WTC11 (cell line): ENCODE results near the gene BHLHE23. TPM values are rescaled to one million over a fixed set of nuclear protein-coding genes. Genes with fewer than 3 reads are reported as not detected.

Experiments used
- ATAC-seq: fragments of 200-7000 bp; cut with Tn5 transposase; 2 replicates; pipeline ENCODE4 v1.10.0; 2021; ENCODE audit warnings: mild to moderate bottlenecking, moderate library complexity
- CTCF ChIA-PET: fragments of 300-600 bp; sonication (Branson Sonifier 250); formaldehyde crosslinking; loops from one replicate; lab custom pipeline; 2021; ENCODE audit warnings: antibody characterized with exemption; lab: Charles Lee
- POLR2A ChIA-PET: fragments of 350-600 bp; sonication (Branson Sonifier 250); formaldehyde crosslinking; loops from one replicate; lab custom pipeline; 2021; ENCODE audit warnings: antibody characterized with exemption; lab: Charles Lee
- DNase-seq: peaks from one replicate; pipeline ENCODE4 v3.0.0; 2021; ENCODE audit warnings: low spot score
- H3K27ac Mint-ChIP-seq: 2 replicates; pipeline ENCODE4 v1.8.0; 2021; ENCODE audit warnings: mixed read lengths
- H3K27me3 Mint-ChIP-seq: 2 replicates; pipeline ENCODE4 v1.8.0; 2021; ENCODE audit warnings: low read depth, mild to moderate bottlenecking, moderate library complexity, mixed read lengths
- H3K36me3 Mint-ChIP-seq: 2 replicates; pipeline ENCODE4 v1.8.0; 2021; ENCODE audit warnings: mixed read lengths
- H3K4me1 Mint-ChIP-seq: 2 replicates; pipeline ENCODE4 v1.8.0; 2022; ENCODE audit warnings: mixed read lengths
- H3K4me3 Mint-ChIP-seq: 2 replicates; pipeline ENCODE4 v1.8.0; 2021; ENCODE audit warnings: mild to moderate bottlenecking, moderate library complexity, mixed read lengths
- H3K9me3 Mint-ChIP-seq: 2 replicates; pipeline ENCODE4 v1.8.0; 2021; ENCODE audit warnings: mixed read lengths
- ATF3 ChIP-seq: sonication (generic); formaldehyde crosslinking; conservative IDR thresholded peaks from 2 replicates; pipeline ENCODE4 v1.8.1; 2022; ENCODE audit warnings: mild to moderate bottlenecking, missing genetic modification reagents
- CREB1 ChIP-seq: sonication (generic); formaldehyde crosslinking; IDR thresholded peaks from 2 replicates; pipeline ENCODE4 v1.8.0; 2023; ENCODE audit warnings: mild to moderate bottlenecking, missing genetic modification reagents
- ERG ChIP-seq: fragments of 250-450 bp; sonication (Bioruptor Pico); IDR thresholded peaks from 2 replicates; pipeline ENCODE4 v1.8.0; 2021; ENCODE audit warnings: mild to moderate bottlenecking
- GRHL2 ChIP-seq: fragments of 250-450 bp; sonication (Bioruptor Pico); IDR thresholded peaks from 2 replicates; pipeline ENCODE4 v1.8.0; 2022; ENCODE audit warnings: mild to moderate bottlenecking, moderate library complexity; ENCODE audit not compliant: insufficient replicate concordance, severe bottlenecking
- HMGA2 ChIP-seq: fragments of 250-450 bp; sonication (Bioruptor Pico); IDR thresholded peaks from 2 replicates; pipeline ENCODE4 v1.4.0; 2021; ENCODE audit warnings: mild to moderate bottlenecking, moderate library complexity
- IRF2 ChIP-seq: sonication (generic); formaldehyde crosslinking; IDR thresholded peaks from 2 replicates; pipeline ENCODE4 v1.8.0; 2022; ENCODE audit warnings: low read depth, missing genetic modification reagents, borderline replicate concordance
- NFE2L1 ChIP-seq: sonication (generic); formaldehyde crosslinking; IDR thresholded peaks from 2 replicates; pipeline ENCODE4 v1.8.1; 2023; ENCODE audit warnings: missing genetic modification reagents
- NR3C1 ChIP-seq: sonication (generic); formaldehyde crosslinking; conservative IDR thresholded peaks from 2 replicates; pipeline ENCODE4 v1.8.1; 2023; ENCODE audit warnings: low read depth, mild to moderate bottlenecking, missing genetic modification reagents
- USF1 ChIP-seq: sonication (generic); formaldehyde crosslinking; IDR thresholded peaks from 2 replicates; pipeline ENCODE4 v1.8.0; 2022; ENCODE audit warnings: mild to moderate bottlenecking, missing genetic modification reagents
- ZBTB43 ChIP-seq: sonication (generic); formaldehyde crosslinking; IDR thresholded peaks from 2 replicates; pipeline ENCODE4 v1.8.1; 2023; ENCODE audit warnings: mild to moderate bottlenecking, missing genetic modification reagents
- ZNF317 ChIP-seq: sonication (generic); formaldehyde crosslinking; IDR thresholded peaks from 2 replicates; pipeline ENCODE4 v1.8.1; 2023; ENCODE audit warnings: low read depth, mild to moderate bottlenecking, moderate library complexity, missing genetic modification reagents, borderline replicate concordance
- ZNF416 ChIP-seq: fragments of 250-450 bp; sonication (Bioruptor Pico); IDR thresholded peaks from 2 replicates; pipeline ENCODE4 v1.9.0; 2021; ENCODE audit warnings: mild to moderate bottlenecking, inconsistent platforms
- ZNF512 ChIP-seq: sonication (generic); formaldehyde crosslinking; IDR thresholded peaks from 2 replicates; pipeline ENCODE4 v1.8.1; 2022; ENCODE audit warnings: missing genetic modification reagents, borderline replicate concordance
- ZSCAN18 ChIP-seq: fragments of 250-450 bp; sonication (Bioruptor Pico); IDR thresholded peaks from 2 replicates; pipeline ENCODE4 v2.1.2; 2022; ENCODE audit warnings: mild to moderate bottlenecking, moderate library complexity
- total RNA-seq: library from RNA; stranded (reverse); gene quantifications from 3 replicates; pipeline ENCODE4 v1.2.3, GENCODE V29; 2021

BHLHE23 gene
- total RNA-seq, 1 experiment from 2014 or later, result 1.3 TPM

GRCh38 chr20:63023936-63024571, 17.3 kb upstream of the BHLHE23 start:
- H3K4me1 Mint-ChIP-seq, result peaks cover 7% of the 10 kb centered on the region
- peaks cover 7% of the 10 kb centered on the region for H3K36me3 Mint-ChIP-seq
- POLR2A ChIA-PET, result no interaction called here

GRCh38 chr20:63023071-63023935, 16.5 kb upstream of the BHLHE23 start:
- CTCF ChIA-PET, result interaction anchor here (0.6 to 2.1 kb wide), 5 partner anchors 9 to 53 kb away, joined by 3 to 11 read pairs (median 3); no protein-coding TSS in a partner anchor
- H3K36me3 Mint-ChIP-seq, result peaks cover 7% of the 10 kb centered on the region
- POLR2A ChIA-PET, result no interaction called here
- peaks cover 10% of the 10 kb centered on the region for H3K9me3 Mint-ChIP-seq
- H3K4me3 Mint-ChIP-seq, result no peak overlapping the region
- peak; percentile 14 for DNase-seq
- TF ChIP-seq HMGA2, result no peak
- TF ChIP-seq GRHL2 (CRISPR knock-in tag), result no peak
- no peak for TF ChIP-seq NFE2L1 (CRISPR knock-in tag)
- peaks cover 3% of the 10 kb centered on the region for H3K27me3 Mint-ChIP-seq
- H3K4me1 Mint-ChIP-seq, result peaks cover 7% of the 10 kb centered on the region
- ATAC-seq, result no peak
- H3K27ac Mint-ChIP-seq, result no peak overlapping the region

More at GRCh38 chr20:63023936-63024571, 17.3 kb upstream of the BHLHE23 start:
- no peak overlapping the region for H3K4me3 Mint-ChIP-seq
- peak; percentile 3 for DNase-seq
- peaks cover 3% of the 10 kb centered on the region; the same call in 1 of the 2 replicates for H3K27me3 Mint-ChIP-seq
- TF ChIP-seq ERG (no peak), ZSCAN18 (CRISPR knock-in tag) (no peak), ATF3 (no peak), USF1 (CRISPR knock-in tag) (no peak), NR3C1 (CRISPR knock-in tag) (no peak), ZNF317 (no peak), CREB1 (CRISPR knock-in tag) (no peak), ZNF512 (CRISPR knock-in tag) (no peak)
- no peak overlapping the region for H3K27ac Mint-ChIP-seq
- CTCF ChIA-PET, result interaction anchor here (0.9 to 3.2 kb wide), 3 partner anchors 10 to 51 kb away, joined by 3 to 14 read pairs (median 11); no protein-coding TSS in a partner anchor
- H3K9me3 Mint-ChIP-seq, result peaks cover 10% of the 10 kb centered on the region
- ATAC-seq, result no peak

GRCh38 chr20:63022501-63022900, 15.7 kb upstream of the BHLHE23 start:
- ChIA-PET CTCF (interaction anchor here (0.6 to 2.1 kb wide), 3 partner anchors 14 to 52 kb away, joined by 3 to 11 read pairs (median 3); no protein-coding TSS in a partner anchor), POLR2A (no interaction called here)
- ATAC-seq (no peak), DNase-seq (peak; percentile 10)
- Mint-ChIP-seq H3K4me3 (no peak overlapping the region), H3K27ac (no peak overlapping the region), H3K36me3 (peaks cover 7% of the 10 kb centered on the region), H3K9me3 (peaks cover 10% of the 10 kb centered on the region), H3K27me3 (peaks cover 3% of the 10 kb centered on the region), H3K4me1 (peaks cover 4% of the 10 kb centered on the region)
- TF ChIP-seq ZBTB43 (CRISPR knock-in tag) (no peak), IRF2 (no peak), ZNF416 (CRISPR knock-in tag) (no peak), NFE2L1 (CRISPR knock-in tag) (no peak)
